ENCODE results near the gene NR5A1.

Gene NR5A1

GRCh38 chr9:124467410-124468060 lies 39.7 kb downstream of the NR5A1 start:
- no peaks in the 10 kb centered on the region for H3K27me3 ChIP-seq (ENCODE audit: insufficient read depth, low read length)
- no peak overlapping the region for H3K4me3 ChIP-seq (ENCODE audit: low read length)
- no peaks in the 10 kb centered on the region for H3K9me3 ChIP-seq (ENCODE audit: insufficient read depth, low read depth, low read length)
- no peaks in the 10 kb centered on the region for H3K36me3 ChIP-seq (ENCODE audit: insufficient read depth, low read depth, low read length)
- H3K27ac ChIP-seq (ENCODE audit: low read length): no peak overlapping the region
- no peak overlapping the region for H3K9ac ChIP-seq (ENCODE audit: low read depth, low read length)
- no peaks in the 10 kb centered on the region for H3K4me1 ChIP-seq (ENCODE audit: insufficient read depth, low read length)

- no peak overlapping the region for H3K4me3 ChIP-seq (ENCODE audit: low read length)
- H3K9me3 ChIP-seq (ENCODE audit: insufficient read depth, low read depth, low read length): no peaks in the 10 kb centered on the region
- no peaks in the 10 kb centered on the region for H3K4me1 ChIP-seq (ENCODE audit: insufficient read depth, low read length)
- H3K27me3 ChIP-seq (ENCODE audit: insufficient read depth, low read length): no peaks in the 10 kb centered on the region
- no peak overlapping the region for H3K9ac ChIP-seq (ENCODE audit: low read depth, low read length)
- no peaks in the 10 kb centered on the region for H3K36me3 ChIP-seq (ENCODE audit: insufficient read depth, low read depth, low read length)
- H3K27ac ChIP-seq (ENCODE audit: low read length): no peak overlapping the region
These were observed 41.5 kb downstream of the NR5A1 start for GRCh38 chr9:124465736-124466135.

- Histone ChIP-seq H3K4me3 (ENCODE audit: low read length) (no peak overlapping the region), H3K36me3 (ENCODE audit: insufficient read depth, low read depth, low read length) (no peaks in the 10 kb centered on the region), H3K9me3 (ENCODE audit: insufficient read depth, low read depth, low read length) (no peaks in the 10 kb centered on the region), H3K9ac (ENCODE audit: low read depth, low read length) (no peak overlapping the region), H3K27ac (ENCODE audit: low read length) (no peak overlapping the region), H3K27me3 (ENCODE audit: insufficient read depth, low read length) (no peaks in the 10 kb centered on the region), H3K4me1 (ENCODE audit: insufficient read depth, low read length) (no peaks in the 10 kb centered on the region)
These were observed 44.5 kb downstream of the NR5A1 start for GRCh38 chr9:124462739-124463138.

- no peaks in the 10 kb centered on the region for H3K4me1 ChIP-seq (ENCODE audit: insufficient read depth, low read length)
- no peak overlapping the region for H3K9ac ChIP-seq (ENCODE audit: low read depth, low read length)
- no peaks in the 10 kb centered on the region for H3K9me3 ChIP-seq (ENCODE audit: insufficient read depth, low read depth, low read length)
- H3K36me3 ChIP-seq (ENCODE audit: insufficient read depth, low read depth, low read length): no peaks in the 10 kb centered on the region
- H3K4me3 ChIP-seq (ENCODE audit: low read length): no peak overlapping the region
- H3K27me3 ChIP-seq (ENCODE audit: insufficient read depth, low read length): peaks cover 9% of the 10 kb centered on the region; the same call in 1 of the 2 replicates
- H3K27ac ChIP-seq (ENCODE audit: low read length): no peak overlapping the region
These were observed 48.8 kb downstream of the NR5A1 start for GRCh38 chr9:124458441-124458840.

GRCh38 chr9:124457887-124458431 lies 49.2 kb downstream of the NR5A1 start:
- peaks cover 14% of the 10 kb centered on the region for H3K27me3 ChIP-seq (ENCODE audit: insufficient read depth, low read length)

GRCh38 chr9:124457079-124457886 lies 49.9 kb downstream of the NR5A1 start:
- Histone ChIP-seq H3K9ac (ENCODE audit: low read depth, low read length) (no peak overlapping the region), H3K4me1 (ENCODE audit: insufficient read depth, low read length) (no peaks in the 10 kb centered on the region), H3K36me3 (ENCODE audit: insufficient read depth, low read depth, low read length) (no peaks in the 10 kb centered on the region), H3K27ac (ENCODE audit: low read length) (no peak overlapping the region), H3K4me3 (ENCODE audit: low read length) (no peak overlapping the region), H3K27me3 (ENCODE audit: insufficient read depth, low read length) (peaks cover 20% of the 10 kb centered on the region), H3K9me3 (ENCODE audit: insufficient read depth, low read depth, low read length) (no peaks in the 10 kb centered on the region)

More at GRCh38 chr9:124457887-124458431, 49.2 kb downstream of the NR5A1 start:
- no peak overlapping the region for H3K4me3 ChIP-seq (ENCODE audit: low read length)
- no peaks in the 10 kb centered on the region for H3K4me1 ChIP-seq (ENCODE audit: insufficient read depth, low read length)
- H3K9ac ChIP-seq (ENCODE audit: low read depth, low read length): no peak overlapping the region
- no peaks in the 10 kb centered on the region for H3K36me3 ChIP-seq (ENCODE audit: insufficient read depth, low read depth, low read length)
- no peaks in the 10 kb centered on the region for H3K9me3 ChIP-seq (ENCODE audit: insufficient read depth, low read depth, low read length)
- no peak overlapping the region for H3K27ac ChIP-seq (ENCODE audit: low read length)

GRCh38 chr9:124456341-124457078 lies 50.7 kb downstream of the NR5A1 start:
- no peaks in the 10 kb centered on the region; the same call in 1 of the 2 replicates for H3K4me1 ChIP-seq (ENCODE audit: insufficient read depth, low read length)
- no peak overlapping the region for H3K27ac ChIP-seq (ENCODE audit: low read length)
- H3K9me3 ChIP-seq (ENCODE audit: insufficient read depth, low read depth, low read length): no peaks in the 10 kb centered on the region
- no peak overlapping the region for H3K9ac ChIP-seq (ENCODE audit: low read depth, low read length)
- H3K27me3 ChIP-seq (ENCODE audit: insufficient read depth, low read length): peaks cover 28% of the 10 kb centered on the region
- H3K36me3 ChIP-seq (ENCODE audit: insufficient read depth, low read depth, low read length): no peaks in the 10 kb centered on the region
- H3K4me3 ChIP-seq (ENCODE audit: low read length): no peak overlapping the region

GRCh38 chr9:124455820-124456219 lies 51.4 kb downstream of the NR5A1 start:
- Histone ChIP-seq H3K4me1 (ENCODE audit: insufficient read depth, low read length) (peaks cover 3% of the 10 kb centered on the region; the same call in 1 of the 2 replicates), H3K27me3 (ENCODE audit: insufficient read depth, low read length) (peaks cover 35% of the 10 kb centered on the region), H3K27ac (ENCODE audit: low read length) (no peak overlapping the region), H3K9ac (ENCODE audit: low read depth, low read length) (no peak overlapping the region), H3K4me3 (ENCODE audit: low read length) (no peak overlapping the region), H3K9me3 (ENCODE audit: insufficient read depth, low read depth, low read length) (no peaks in the 10 kb centered on the region), H3K36me3 (ENCODE audit: insufficient read depth, low read depth, low read length) (no peaks in the 10 kb centered on the region)

- Histone ChIP-seq H3K9ac (ENCODE audit: low read depth, low read length) (no peak overlapping the region), H3K36me3 (ENCODE audit: insufficient read depth, low read depth, low read length) (no peaks in the 10 kb centered on the region), H3K9me3 (ENCODE audit: insufficient read depth, low read depth, low read length) (no peaks in the 10 kb centered on the region), H3K4me3 (ENCODE audit: low read length) (no peak overlapping the region), H3K27me3 (ENCODE audit: insufficient read depth, low read length) (peaks cover 39% of the 10 kb centered on the region), H3K27ac (ENCODE audit: low read length) (no peak overlapping the region), H3K4me1 (ENCODE audit: insufficient read depth, low read length) (peaks cover 4% of the 10 kb centered on the region; the same call in 1 of the 2 replicates)
These were observed 52.3 kb downstream of the NR5A1 start for GRCh38 chr9:124454791-124455443.

GRCh38 chr9:124454296-124454695 lies 52.9 kb downstream of the NR5A1 start:
- Histone ChIP-seq H3K27ac (ENCODE audit: low read length) (no peak overlapping the region), H3K27me3 (ENCODE audit: insufficient read depth, low read length) (peaks cover 39% of the 10 kb centered on the region), H3K36me3 (ENCODE audit: insufficient read depth, low read depth, low read length) (no peaks in the 10 kb centered on the region), H3K4me1 (ENCODE audit: insufficient read depth, low read length) (peaks cover 4% of the 10 kb centered on the region; the same call in 1 of the 2 replicates), H3K9ac (ENCODE audit: low read depth, low read length) (no peak overlapping the region), H3K4me3 (ENCODE audit: low read length) (no peak overlapping the region), H3K9me3 (ENCODE audit: insufficient read depth, low read depth, low read length) (no peaks in the 10 kb centered on the region)

- no peaks in the 10 kb centered on the region for H3K9me3 ChIP-seq (ENCODE audit: insufficient read depth, low read depth, low read length)
- peaks cover 39% of the 10 kb centered on the region for H3K27me3 ChIP-seq (ENCODE audit: insufficient read depth, low read length)
- no peak overlapping the region for H3K9ac ChIP-seq (ENCODE audit: low read depth, low read length)
- H3K4me3 ChIP-seq (ENCODE audit: low read length): peak overlapping the region; percentile 50; the same call in 1 of the 2 replicates
- H3K4me1 ChIP-seq (ENCODE audit: insufficient read depth, low read length): peaks cover 4% of the 10 kb centered on the region; the same call in 1 of the 2 replicates
- H3K27ac ChIP-seq (ENCODE audit: low read length): no peak overlapping the region
- H3K36me3 ChIP-seq (ENCODE audit: insufficient read depth, low read depth, low read length): no peaks in the 10 kb centered on the region
These were observed 53.5 kb downstream of the NR5A1 start for GRCh38 chr9:124453586-124454191.

Data from iPS-20b (cell line).